Keratinocyte (primary cell): ENCODE measurements around the gene TMEM185B.

Experiments
- CTCF ChIP-seq, 3 experiments: IDR thresholded peaks in 1 of 3; conservative IDR thresholded peaks in 1 of 3; optimal IDR thresholded peaks in 1 of 3; 2 replicates in 2 of 3; 3 replicates in 1 of 3; pipeline versions ENCODE3 to v1.5.1; 2011; ENCODE audit warnings: low read length in 3 of 3, mild to moderate bottlenecking in 3 of 3, moderate library complexity in 2 of 3, control low read depth in 1 of 3, inconsistent platforms in 1 of 3; ENCODE audit not compliant: insufficient read depth in 2 of 3; ENCODE audit errors: extremely low read depth in 1 of 3
- EZH2 ChIP-seq: IDR thresholded peaks from one replicate; pipeline ENCODE4 v1.6.1; 2012; ENCODE audit warnings: inconsistent platforms, mild to moderate bottlenecking, low read length, moderate library complexity

GRCh38 chr2:120179396-120179795, 43.8 kb downstream of the TMEM185B start:
- TF ChIP-seq CTCF (optimal IDR thresholded peaks at IDR 0.05 in 1 of 3, IDR thresholded peaks at IDR 0.05 in 1 of 3, conservative IDR thresholded peaks at IDR 0.05 in 1 of 3; ENCODE audit: extremely low read depth in 1 of 3, insufficient read depth in 2 of 3, low read length in 3 of 3) = no peak
- TF ChIP-seq EZH2 = no peak
